K562 (cell line): ENCODE data around the gene PGRMC2. TPM values are rescaled to one million over a fixed set of nuclear protein-coding genes. Genes with fewer than 3 reads are reported as not detected.
A peak's percentile ranks its signal among the peaks of the same experiment; 100 is the strongest.

ENCODE experiments used
- CBX1 ChIP-seq: sonication (generic); IDR thresholded peaks from 2 replicates; pipeline ENCODE4 v1.6.1; 2016; ENCODE audit warnings: antibody characterized with exemption, low read depth, mild to moderate bottlenecking
- CBX5 ChIP-seq: IDR thresholded peaks from 2 replicates; pipeline ENCODE4 v1.6.1; 2014; ENCODE audit warnings: low read depth, borderline replicate concordance
- CCAR2 ChIP-seq: fragments of 200-400 bp; formaldehyde crosslinking; IDR thresholded peaks from 2 replicates; pipeline ENCODE4 v1.6.1; 2017; ENCODE audit warnings: mild to moderate bottlenecking, low read depth, low read length
- CREB3L1 ChIP-seq: fragments of 450-650 bp; IDR thresholded peaks from 2 replicates; pipeline ENCODE4 v1.6.1; 2014; ENCODE audit warnings: low read depth, mild to moderate bottlenecking, moderate library complexity, borderline replicate concordance
- FOXA3 ChIP-seq, 2 experiments: fragments of 450-650 bp in 1 of 2; sonication (generic) in 1 of 2; formaldehyde crosslinking; IDR thresholded peaks in 1 of 2; conservative IDR thresholded peaks in 1 of 2; 2 replicates each; pipeline versions ENCODE4 v1.4.0 to v1.8.0; 2020 to 2022; ENCODE audit warnings: mild to moderate bottlenecking in 2 of 2, missing genetic modification reagents in 1 of 2
- FOXM1 ChIP-seq, 2 experiments: fragments of 450-650 bp in 1 of 2; sonication (generic) in 1 of 2; formaldehyde crosslinking in 1 of 2; IDR thresholded peaks; 2 replicates each; pipeline versions ENCODE4 v1.6.1 to v1.9.0; 2017 to 2022; ENCODE audit warnings: low read depth in 2 of 2, mild to moderate bottlenecking in 2 of 2, missing genetic modification reagents in 1 of 2, moderate library complexity in 1 of 2
- MAFF ChIP-seq: IDR thresholded peaks from 2 replicates; pipeline ENCODE4 v1.6.1; 2012; ENCODE audit warnings: low read length, improper control_type of control experiment
- NFXL1 ChIP-seq: fragments of 450-650 bp; formaldehyde crosslinking; IDR thresholded peaks from 2 replicates; pipeline ENCODE4 v1.4.0; 2021; ENCODE audit warnings: mild to moderate bottlenecking
- PTBP1 ChIP-seq: fragments of 200-400 bp; formaldehyde crosslinking; IDR thresholded peaks from 2 replicates; pipeline ENCODE4 v1.6.1; 2017; ENCODE audit warnings: low read depth, low read length
- RB1 ChIP-seq: fragments of 450-650 bp; IDR thresholded peaks from 2 replicates; pipeline ENCODE4 v1.6.1; 2017; ENCODE audit warnings: low read depth, mild to moderate bottlenecking
- RBBP5 ChIP-seq: fragments of 200-600 bp; sonication (generic); IDR thresholded peaks from 2 replicates; pipeline ENCODE4 v1.6.1; 2012; ENCODE audit warnings: borderline replicate concordance, mild to moderate bottlenecking, low read length, control low read depth, inconsistent platforms; ENCODE audit not compliant: insufficient read depth, poor library complexity, severe bottlenecking
- RBFOX2 ChIP-seq: fragments of 200-400 bp; formaldehyde crosslinking; IDR thresholded peaks from 2 replicates; pipeline ENCODE4 v1.6.1; 2017; ENCODE audit warnings: low read depth, mild to moderate bottlenecking, low read length, moderate library complexity
- SMARCB1 ChIP-seq: IDR thresholded peaks from 2 replicates; pipeline ENCODE4 v1.6.1; 2011; ENCODE audit warnings: improper control_type of control experiment, low read depth; ENCODE audit not compliant: insufficient read length
- USF2 ChIP-seq: sonication (generic); formaldehyde crosslinking; IDR thresholded peaks from 2 replicates; pipeline ENCODE4 v1.5.0; 2020; ENCODE audit warnings: missing genetic modification reagents
- YBX1 ChIP-seq: fragments of 450-650 bp; IDR thresholded peaks from 2 replicates; pipeline ENCODE4 v1.7.1; 2016; ENCODE audit warnings: mild to moderate bottlenecking
- ZFX ChIP-seq: sonication (generic); formaldehyde crosslinking; IDR thresholded peaks from 2 replicates; pipeline ENCODE4 v1.8.0; 2022; ENCODE audit warnings: mild to moderate bottlenecking, missing genetic modification reagents, moderate library complexity
- ZNF12 ChIP-seq: sonication (generic); formaldehyde crosslinking; IDR thresholded peaks from 2 replicates; pipeline ENCODE4 v1.4.0; 2020; ENCODE audit warnings: mild to moderate bottlenecking, missing genetic modification reagents
- ZNF24 ChIP-seq: fragments of 450-650 bp; IDR thresholded peaks from 2 replicates; pipeline ENCODE4 v1.6.1; 2016
- ZSCAN32 ChIP-seq: fragments of 450-650 bp; formaldehyde crosslinking; IDR thresholded peaks from 2 replicates; pipeline ENCODE4 v1.4.0; 2020; ENCODE audit warnings: mild to moderate bottlenecking, moderate library complexity
- polyA plus RNA-seq, 8 experiments: library from polyadenylated mRNA; depleted of rRNA in 4 of 8; stranded (reverse) in 5 of 8; unstranded in 3 of 8; fragments of >200 nt; fragmentation: Nextera tagmentation in 2 of 8; fragmentation: Illumina TruSeq in 1 of 8; extraction: Ambion mirVana in 2 of 8; extraction: Trizol in 1 of 8; gene quantifications; 2 replicates each; pipeline versions ENCODE4 v1.2.1 to v1.2.3, GENCODE V29; 2011 to 2014; ENCODE audit warnings: inconsistent platforms in 1 of 8, missing spikeins in 1 of 8
- total RNA-seq, 7 experiments: library from RNA; depleted of rRNA in 6 of 7; stranded (reverse); fragments of >200 nt in 6 of 7; fragmentation: Illumina TruSeq in 2 of 7; extraction: Trizol in 2 of 7; gene quantifications; 2 replicates each; pipeline versions ENCODE4 v1.2.1 to v1.2.3, GENCODE V29; 2011 to 2021; ENCODE audit warnings: low replicate concordance in 1 of 7
- TF ChIP-seq, protein P1 (sequence below): fragments of 250-450 bp; sonication (Bioruptor Pico); IDR thresholded peaks from 2 replicates; pipeline ENCODE4 v1.4.0; 2020
- TF ChIP-seq, protein P2 (sequence below): fragments of 250-450 bp; sonication (Bioruptor Pico); IDR thresholded peaks from 2 replicates; pipeline ENCODE4 v1.5.0; 2022; ENCODE audit warnings: mild to moderate bottlenecking

Gene PGRMC2
- total and polyA plus RNA-seq, 9 of the 15 experiments (the other 6 are each of a cell fraction or from before 2014, with no cell fraction given), result 12.4 to 81.3 (median 22.7) TPM

DNA sequence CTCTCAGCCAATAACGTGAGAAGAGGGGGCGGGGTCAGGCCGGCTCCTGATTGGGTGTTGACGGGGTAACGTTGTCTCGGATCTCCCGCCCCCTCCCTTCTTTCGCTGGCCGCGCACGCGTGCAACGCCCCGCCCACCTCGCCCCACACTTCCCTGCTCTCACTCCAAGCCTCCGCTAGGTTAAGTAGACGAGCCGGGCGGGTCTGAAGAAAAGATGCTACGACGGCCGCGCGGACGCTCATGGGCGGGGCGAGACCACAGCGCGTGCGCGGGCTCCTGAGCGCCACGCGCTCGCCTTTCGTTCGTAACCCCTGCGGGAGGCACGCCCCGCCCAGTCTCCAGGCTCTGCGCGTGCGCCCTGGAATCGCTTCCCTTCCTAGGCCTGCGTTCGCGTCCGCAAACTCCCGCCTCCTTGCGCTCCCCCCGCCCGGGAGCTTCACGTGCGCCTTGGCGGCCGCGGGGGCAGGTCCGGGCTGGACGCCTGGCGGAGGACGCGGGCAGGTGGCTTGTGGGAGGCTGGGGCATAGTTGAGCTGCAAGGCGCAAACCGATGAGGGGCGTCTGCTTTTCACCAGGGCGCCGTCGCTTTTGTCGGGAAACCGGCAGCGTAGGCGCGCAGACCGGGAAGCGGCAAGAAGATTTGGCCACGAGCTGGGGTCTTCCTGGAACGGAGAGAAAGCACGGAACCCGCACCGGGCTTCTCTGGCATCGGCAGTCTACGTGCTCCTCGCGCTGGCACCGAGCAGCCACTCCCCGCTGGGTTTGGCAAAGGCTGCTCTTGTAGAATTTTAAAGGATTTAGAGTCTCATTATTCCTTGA is 467 bp upstream of the PGRMC2 start (continued):
- TF ChIP-seq NFXL1 (no peak), ZFX (peak; percentile 80), PTBP1 (no peak), CCAR2 (no peak), FOXA3 (CRISPR knock-in tag; conservative IDR thresholded peaks at IDR 0.05 in 1 of 2, IDR thresholded peaks at IDR 0.05 in 1 of 2) (peak in 1 of 2 experiments; percentile 82; a peak in 1 of 4 replicates), RBBP5 (no peak), CBX5 (no peak), ZSCAN32 (no peak), ZNF12 (peak; percentile 85; the same call in 1 of the 2 replicates), CBX1 (peak; percentile 94), MAFF (no peak), CREB3L1 (peak; percentile 82), FOXM1 (IDR thresholded peaks at IDR 0.05; ENCODE audit: low read depth) (no peak), FOXM1 (CRISPR knock-in tag; IDR thresholded peaks at IDR 0.05; ENCODE audit: low read depth) (peak; percentile 93), YBX1 (no peak), USF2 (CRISPR knock-in tag) (peak; percentile 87), ZNF24 (peak; percentile 42; the same call in 1 of the 2 replicates), RBFOX2 (peak; percentile 93), SMARCB1 (no peak), RB1 (peak; percentile 97)
- TF ChIP-seq, protein P1, sequence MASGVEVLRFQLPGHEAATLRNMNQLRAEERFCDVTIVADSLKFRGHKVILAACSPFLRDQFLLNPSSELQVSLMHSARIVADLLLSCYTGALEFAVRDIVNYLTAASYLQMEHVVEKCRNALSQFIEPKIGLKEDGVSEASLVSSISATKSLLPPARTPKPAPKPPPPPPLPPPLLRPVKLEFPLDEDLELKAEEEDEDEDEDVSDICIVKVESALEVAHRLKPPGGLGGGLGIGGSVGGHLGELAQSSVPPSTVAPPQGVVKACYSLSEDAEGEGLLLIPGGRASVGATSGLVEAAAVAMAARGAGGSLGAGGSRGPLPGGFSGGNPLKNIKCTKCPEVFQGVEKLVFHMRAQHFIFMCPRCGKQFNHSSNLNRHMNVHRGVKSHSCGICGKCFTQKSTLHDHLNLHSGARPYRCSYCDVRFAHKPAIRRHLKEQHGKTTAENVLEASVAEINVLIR (CRISPR knock-in tag), result 0 out of 2 replicates have a peak, but pooled peaks have one; percentile 6
- TF ChIP-seq, protein P2, sequence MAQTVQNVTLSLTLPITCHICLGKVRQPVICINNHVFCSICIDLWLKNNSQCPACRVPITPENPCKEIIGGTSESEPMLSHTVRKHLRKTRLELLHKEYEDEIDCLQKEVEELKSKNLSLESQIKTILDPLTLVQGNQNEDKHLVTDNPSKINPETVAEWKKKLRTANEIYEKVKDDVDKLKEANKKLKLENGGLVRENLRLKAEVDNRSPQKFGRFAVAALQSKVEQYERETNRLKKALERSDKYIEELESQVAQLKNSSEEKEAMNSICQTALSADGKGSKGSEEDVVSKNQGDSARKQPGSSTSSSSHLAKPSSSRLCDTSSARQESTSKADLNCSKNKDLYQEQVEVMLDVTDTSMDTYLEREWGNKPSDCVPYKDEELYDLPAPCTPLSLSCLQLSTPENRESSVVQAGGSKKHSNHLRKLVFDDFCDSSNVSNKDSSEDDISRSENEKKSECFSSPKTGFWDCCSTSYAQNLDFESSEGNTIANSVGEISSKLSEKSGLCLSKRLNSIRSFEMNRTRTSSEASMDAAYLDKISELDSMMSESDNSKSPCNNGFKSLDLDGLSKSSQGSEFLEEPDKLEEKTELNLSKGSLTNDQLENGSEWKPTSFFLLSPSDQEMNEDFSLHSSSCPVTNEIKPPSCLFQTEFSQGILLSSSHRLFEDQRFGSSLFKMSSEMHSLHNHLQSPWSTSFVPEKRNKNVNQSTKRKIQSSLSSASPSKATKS (CRISPR knock-in tag), result no peak
